SK-N-SH (cell line): Measurements from ENCODE around the gene FRMD1. TPM values are rescaled to one million over a fixed set of nuclear protein-coding genes. Genes with fewer than 3 reads are reported as not detected.

Source experiments
- CTCF ChIA-PET: fragments of 300-600, 350-600 bp; formaldehyde crosslinking; extraction: SDS; loops from one replicate; lab custom pipeline; 2021; lab: Yijun Ruan, JAX
- POLR2A ChIA-PET: fragments of 350-600 bp; sonication (Branson Sonifier 250); formaldehyde crosslinking; extraction: SDS; loops from one replicate; lab custom pipeline; 2020; ENCODE audit warnings: antibody characterized with exemption, inconsistent platforms; lab: Yijun Ruan, JAX
- DNase-seq: peaks from one replicate; pipeline ENCODE4 v3.0.0; 2012
- H2AFZ ChIP-seq: fragments of 200-600 bp; sonication (generic); 2 replicates; pipeline ENCODE4 v1.8.1; 2016; ENCODE audit warnings: antibody characterized with exemption, mild to moderate bottlenecking, low read depth
- H3F3A ChIP-seq: fragments of 200-600 bp; sonication (generic); replicated peaks from 2 replicates; pipeline ENCODE3; 2016; ENCODE audit warnings: antibody characterized with exemption, mild to moderate bottlenecking; ENCODE audit not compliant: insufficient read depth
- H3K27ac ChIP-seq, 2 experiments: fragments of 200-500 bp in 1 of 2; fragments of 200-600 bp in 1 of 2; sonication (Bioruptor generic) in 1 of 2; sonication (generic), shearing (Covaris generic) in 1 of 2; 2 replicates each; pipeline versions ENCODE4 v1.5.1 to v1.6.1; 2014 to 2016; ENCODE audit warnings: low read depth in 2 of 2, inconsistent platforms in 1 of 2, low read length in 1 of 2, mild to moderate bottlenecking in 1 of 2, mixed read lengths in 1 of 2
- H3K27me3 ChIP-seq: fragments of 200-600 bp; sonication (generic), shearing (Covaris generic); 2 replicates; pipeline ENCODE4 v1.6.1; 2016; ENCODE audit warnings: mixed run types; ENCODE audit not compliant: insufficient read depth
- H3K36me3 ChIP-seq, 2 experiments: fragments of 200-500 bp in 1 of 2; fragments of 200-600 bp in 1 of 2; sonication (Bioruptor generic) in 1 of 2; sonication (generic) in 1 of 2; replicated peaks in 1 of 2; 2 replicates each; pipeline versions ENCODE3 to v1.5.1; 2014 to 2016; ENCODE audit warnings: low read length in 1 of 2, mild to moderate bottlenecking in 1 of 2; ENCODE audit not compliant: insufficient read depth in 2 of 2, control insufficient read depth in 1 of 2
- H3K4me1 ChIP-seq, 2 experiments: fragments of 200-500 bp in 1 of 2; fragments of 200-600 bp in 1 of 2; sonication (Bioruptor generic) in 1 of 2; sonication (generic), shearing (Covaris generic) in 1 of 2; 2 replicates each; pipeline versions ENCODE4 v1.5.1 to v1.6.1; 2014 to 2016; ENCODE audit warnings: low read depth in 1 of 2, low read length in 1 of 2, mixed run types in 1 of 2; ENCODE audit not compliant: insufficient read depth in 2 of 2, control insufficient read depth in 1 of 2
- H3K4me2 ChIP-seq: fragments of 200-600 bp; sonication (generic), shearing (Covaris generic); 2 replicates; pipeline ENCODE4 v1.6.1; 2017; ENCODE audit warnings: mixed run types
- H3K4me3 ChIP-seq, 2 experiments: fragments of 200-500 bp in 1 of 2; fragments of 200-600 bp in 1 of 2; sonication (Bioruptor generic) in 1 of 2; sonication (generic), shearing (Covaris generic) in 1 of 2; 2 replicates each; pipeline versions ENCODE4 v1.5.1 to v1.8.1; 2014 to 2016; ENCODE audit warnings: low read depth in 2 of 2, inconsistent platforms in 1 of 2, low read length in 1 of 2, mild to moderate bottlenecking in 1 of 2, mixed read lengths in 1 of 2, moderate library complexity in 1 of 2
- H3K79me2 ChIP-seq: fragments of 200-600 bp; sonication (generic); 2 replicates; pipeline ENCODE4 v1.8.1; 2017; ENCODE audit warnings: mild to moderate bottlenecking; ENCODE audit not compliant: insufficient read depth
- H3K9ac ChIP-seq: fragments of 200-600 bp; sonication (generic); 2 replicates; pipeline ENCODE4 v1.6.1; 2017; ENCODE audit warnings: mixed run types
- H3K9me2 ChIP-seq: fragments of 200-600 bp; sonication (generic); 2 replicates; pipeline ENCODE4 v1.6.1; 2017; ENCODE audit warnings: mixed run types
- H3K9me3 ChIP-seq: fragments of 200-600 bp; sonication (generic); 2 replicates; pipeline ENCODE4 v1.6.1; 2017; ENCODE audit warnings: mixed run types, mild to moderate bottlenecking, moderate library complexity
- H4K20me1 ChIP-seq: fragments of 200-600 bp; sonication (generic); 2 replicates; pipeline ENCODE4 v1.6.1; 2017; ENCODE audit warnings: mild to moderate bottlenecking, mixed run types; ENCODE audit not compliant: insufficient read depth
- CHD2 ChIP-seq: fragments of 150-350 bp; IDR thresholded peaks from 2 replicates; pipeline ENCODE4 v1.6.1; 2018; ENCODE audit warnings: low read length; ENCODE audit not compliant: partially characterized antibody
- JUND ChIP-seq: IDR thresholded peaks from 2 replicates; pipeline ENCODE4 v1.4.0; 2012
- POLR2AphosphoS5 ChIP-seq: IDR thresholded peaks from 2 replicates; pipeline ENCODE4 v1.6.1; 2012; ENCODE audit warnings: low read depth, low read length
- RFX5 ChIP-seq: IDR thresholded peaks from 2 replicates; pipeline ENCODE4 v1.6.1; 2012; ENCODE audit warnings: mild to moderate bottlenecking, improper control_type of control experiment, low read length
- USF1 ChIP-seq: IDR thresholded peaks from 2 replicates; pipeline ENCODE4 v1.4.0; 2012; ENCODE audit warnings: low read depth, borderline replicate concordance
- WGBS: methylation state at CpG from one replicate; pipeline ENCODE4 v1.1.6; 2017; ENCODE audit warnings: low lambda C conversion rate; 5-methylcytosine and 5-hydroxymethylcytosine counted together
- polyA plus RNA-seq, 3 experiments: library from polyadenylated mRNA; depleted of rRNA; stranded (reverse); fragments of >200 nt; gene quantifications; 2 replicates each; pipeline ENCODE4 v1.2.3, GENCODE V29; 2012

The FRMD1 gene
- polyA plus RNA-seq, 1 of the 3 experiments (the other 2 are of a cell fraction), result not detected

GRCh38 chr6:168116438-168116974 is 37.5 kb upstream of the FRMD1 start:
- Histone ChIP-seq H3K9me2 (no peaks in the 10 kb centered on the region), H3K4me3 (no peak overlapping the region), H3K4me2 (no peak overlapping the region), H3F3A (no peaks in the 10 kb centered on the region), H3K27ac (no peak overlapping the region), H3K79me2 (no peaks in the 10 kb centered on the region), H4K20me1 (no peaks in the 10 kb centered on the region), H3K9me3 (no peaks in the 10 kb centered on the region), H3K27me3 (no peaks in the 10 kb centered on the region), H3K4me1 (no peaks in the 10 kb centered on the region), H3K9ac (no peak overlapping the region)
- POLR2A ChIA-PET, result no interaction called here
- no peak for DNase-seq
- CTCF ChIA-PET, result interaction anchor here (2.9 kb wide), 1 partner anchor 56 kb away, joined by 17 read pairs; no protein-coding TSS in a partner anchor
- no peak for TF ChIP-seq POLR2AphosphoS5
- TF ChIP-seq JUND, result no peak
- no peak for TF ChIP-seq USF1
- no peak for TF ChIP-seq CHD2
- TF ChIP-seq, all 33 proteins: peak for 0
- 55% methylated on average over 6 of the region's 11 CpGs for WGBS
- Histone ChIP-seq H2AFZ (no peak overlapping the region), H3K36me3 (no peaks in the 10 kb centered on the region)

- H3K9me3 ChIP-seq, result no peaks in the 10 kb centered on the region
Observed at GRCh38 chr6:168115748-168116437, 36.9 kb upstream of the FRMD1 start.

DNA sequence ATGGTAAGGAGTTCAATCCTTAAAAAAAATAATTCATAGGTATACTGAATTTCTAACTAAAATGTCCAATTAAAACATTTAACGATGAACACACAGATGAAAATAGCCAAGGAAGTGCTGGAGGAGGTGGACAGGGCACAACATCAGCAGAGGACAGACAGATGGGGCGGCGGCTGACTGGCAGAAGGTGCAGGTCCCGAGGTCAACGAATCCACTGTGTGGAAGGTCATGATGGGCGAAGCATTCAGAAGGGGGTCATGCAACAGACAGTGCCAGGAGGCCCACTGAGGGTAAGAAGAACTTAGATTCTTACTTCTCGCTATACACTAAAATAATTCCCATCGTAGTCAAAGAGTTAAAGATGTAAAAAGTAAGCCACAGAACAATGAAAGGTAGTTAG is 34.2 kb upstream of the FRMD1 start:
- POLR2A ChIA-PET, result no interaction called here
- Histone ChIP-seq H3K9me3 (0 out of 2 replicates have a peak, but pooled peaks cover 5% of the 10 kb centered on the region), H3K4me2 (no peak overlapping the region), H3K4me1 (no peaks in the 10 kb centered on the region; a peak in 1 of 4 replicates), H3F3A (no peaks in the 10 kb centered on the region), H4K20me1 (no peaks in the 10 kb centered on the region), H3K27me3 (no peaks in the 10 kb centered on the region), H3K27ac (no peak overlapping the region)
- WGBS, result 39% methylated on average over 8 of the region's 8 CpGs
- TF ChIP-seq RFX5, result no peak
- TF ChIP-seq, all 33 proteins: peak for 0
- no peaks in the 10 kb centered on the region for H3K9me2 ChIP-seq
- no peaks in the 10 kb centered on the region for H3K79me2 ChIP-seq
- H3K4me3 ChIP-seq, result no peak overlapping the region
- H3K36me3 ChIP-seq, result no peaks in the 10 kb centered on the region
- H3K9ac ChIP-seq, result no peak overlapping the region
- DNase-seq, result no peak
- CTCF ChIA-PET, result no interaction called here
- H2AFZ ChIP-seq, result no peak overlapping the region

More at GRCh38 chr6:168115748-168116437, 36.9 kb upstream of the FRMD1 start:
- Histone ChIP-seq H3K27ac (no peak overlapping the region), H3K4me3 (no peak overlapping the region), H3K36me3 (no peaks in the 10 kb centered on the region), H4K20me1 (no peaks in the 10 kb centered on the region), H3K27me3 (no peaks in the 10 kb centered on the region), H3F3A (no peaks in the 10 kb centered on the region), H2AFZ (no peak overlapping the region), H3K9me2 (no peaks in the 10 kb centered on the region), H3K4me1 (no peaks in the 10 kb centered on the region), H3K79me2 (no peaks in the 10 kb centered on the region), H3K9ac (no peak overlapping the region), H3K4me2 (no peak overlapping the region)
- POLR2A ChIA-PET, result no interaction called here
- CTCF ChIA-PET, result interaction anchor here (2.9 kb wide), 1 partner anchor 55 kb away, joined by 17 read pairs; no protein-coding TSS in a partner anchor
- 13% methylated on average over 3 of the region's 5 CpGs for WGBS
- no peak for TF ChIP-seq USF1
- DNase-seq, result no peak
